Stimulated activated CD8-positive, alpha-beta memory T cell treated with anti-CD3 and anti-CD28 coated beads, Interleukin-4, amount 100 ng/mL, for 1 hour (primary cell): ENCODE data around the gene RERE.
"Not testable (repeated sequence)": the region's sequence is repeated elsewhere in the genome, so short reads cannot be mapped to it uniquely, and the experiment has no call there.

Source experiments
- DNase-seq, 2 donors: peaks; one replicate each; pipeline ENCODE4 v3.0.0-alpha.2; 2020; ENCODE audit warnings: low read depth in 2 of 2, low spot score in 1 of 2

The RERE gene

DNA sequence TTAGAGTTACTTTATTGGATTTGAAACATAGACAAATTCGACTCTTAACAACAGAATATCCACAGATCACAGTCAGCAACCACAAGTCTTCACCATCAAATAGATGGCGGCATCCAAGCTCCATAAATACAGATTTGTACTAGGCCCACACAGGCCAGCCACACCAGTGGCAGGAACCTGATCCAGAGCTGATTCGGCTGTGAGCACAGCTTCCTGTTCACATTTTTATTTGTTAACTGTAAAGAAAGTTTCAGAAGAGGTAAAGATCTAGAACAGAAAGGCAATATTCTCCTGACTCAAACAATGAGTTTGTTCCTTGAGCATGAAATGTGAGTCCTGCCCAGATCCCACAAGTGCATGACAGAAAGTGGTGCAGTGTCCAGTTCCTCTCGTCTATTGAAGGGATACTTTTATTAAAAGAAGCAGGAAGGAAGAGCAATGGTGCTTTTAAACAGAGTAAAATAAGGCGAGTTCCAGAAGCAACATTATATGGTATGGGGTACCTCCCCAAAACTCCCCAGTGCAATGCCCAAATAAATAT, 293.7 kb downstream of the RERE start:
- no peak for DNase-seq

GRCh38 chr1:8520483-8520966, 296.9 kb downstream of the RERE start:
- DNase-seq: no peak

DNA sequence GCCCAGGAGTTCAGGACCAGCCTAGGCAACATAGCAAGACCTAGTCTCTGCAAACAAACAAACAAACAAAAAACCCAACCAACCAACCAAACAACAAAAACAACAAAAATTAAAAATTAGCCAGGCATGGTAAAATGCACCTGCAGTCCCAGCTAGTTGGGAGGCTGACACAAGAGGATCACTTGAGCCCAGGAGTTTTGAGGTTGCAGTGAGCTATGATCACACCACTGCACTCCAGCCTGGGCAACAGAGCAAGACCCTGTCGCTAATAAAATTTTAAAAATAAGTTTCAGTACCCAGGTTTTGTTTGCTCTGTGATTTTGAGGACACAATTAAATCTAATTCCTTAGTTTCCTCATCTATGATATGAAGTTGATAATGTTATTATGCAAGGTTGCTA, 298.3 kb downstream of the RERE start:
- no peak for DNase-seq

GRCh38 chr1:8518490-8518801, 299.0 kb downstream of the RERE start:
- no peak for DNase-seq

DNA sequence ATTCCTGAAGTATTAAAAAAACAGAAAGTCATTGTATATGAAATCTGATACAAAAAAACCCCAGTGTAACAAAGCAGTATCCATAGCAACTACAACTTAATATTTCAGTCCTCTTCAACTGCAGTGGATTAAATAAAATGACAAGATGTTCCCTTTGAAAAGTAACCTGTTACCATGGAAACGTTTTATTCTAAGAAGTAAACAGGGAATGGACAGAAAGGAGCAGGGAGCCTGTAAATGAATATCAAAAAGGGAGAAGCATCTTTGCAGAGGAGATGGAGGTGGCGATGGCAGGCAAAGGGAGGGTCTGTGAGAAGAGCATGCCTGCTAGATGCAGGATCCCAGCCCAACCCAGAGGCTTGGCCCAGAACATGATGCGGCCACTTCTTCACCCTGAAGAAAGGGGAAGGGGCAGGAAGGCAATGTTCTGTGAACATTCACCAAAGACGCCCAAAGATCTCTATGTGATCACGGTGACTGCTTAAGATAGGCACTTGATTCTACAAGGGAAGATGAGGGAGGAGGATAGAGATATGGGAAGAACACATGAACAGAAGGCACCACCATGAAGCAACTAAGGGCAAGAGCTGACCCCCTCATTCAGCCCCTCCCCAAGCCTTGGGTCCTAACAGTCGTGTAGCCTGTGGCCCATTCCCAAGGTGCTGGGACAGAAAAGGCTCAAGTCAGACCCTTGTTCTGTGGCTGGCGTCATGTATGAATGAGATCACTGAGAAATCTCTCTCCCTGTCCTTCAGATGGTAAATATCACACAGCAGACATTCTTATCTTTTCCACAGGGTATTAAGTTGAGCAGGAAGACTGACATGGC, 299.6 kb downstream of the RERE start:
- DNase-seq: no peak

- DNase-seq: no peak
These were observed 300.5 kb downstream of the RERE start for GRCh38 chr1:8516793-8517556.

DNA sequence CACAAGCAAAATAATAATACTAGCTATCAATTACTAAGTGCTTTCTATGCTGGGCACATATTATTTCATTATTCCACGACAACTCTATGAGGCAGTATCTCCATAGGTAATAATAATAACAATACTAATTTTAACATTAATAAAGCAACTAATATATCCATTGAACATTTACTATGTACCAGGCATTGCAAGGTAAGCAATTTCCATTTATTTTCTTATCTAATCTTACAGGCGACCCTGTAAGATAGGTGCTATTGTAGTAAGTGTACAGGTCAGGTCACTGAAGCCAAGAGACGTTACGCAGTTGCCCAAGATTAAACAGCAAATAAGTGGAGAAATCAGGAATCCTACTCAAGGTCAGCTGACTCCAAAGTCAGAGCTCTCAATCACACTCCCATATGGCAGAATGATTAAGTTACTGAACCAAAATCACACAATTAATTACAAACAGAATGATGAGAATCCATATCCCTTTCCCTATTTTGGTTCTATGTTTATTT, 301.1 kb downstream of the RERE start:
- DNase-seq: no peak

DNA sequence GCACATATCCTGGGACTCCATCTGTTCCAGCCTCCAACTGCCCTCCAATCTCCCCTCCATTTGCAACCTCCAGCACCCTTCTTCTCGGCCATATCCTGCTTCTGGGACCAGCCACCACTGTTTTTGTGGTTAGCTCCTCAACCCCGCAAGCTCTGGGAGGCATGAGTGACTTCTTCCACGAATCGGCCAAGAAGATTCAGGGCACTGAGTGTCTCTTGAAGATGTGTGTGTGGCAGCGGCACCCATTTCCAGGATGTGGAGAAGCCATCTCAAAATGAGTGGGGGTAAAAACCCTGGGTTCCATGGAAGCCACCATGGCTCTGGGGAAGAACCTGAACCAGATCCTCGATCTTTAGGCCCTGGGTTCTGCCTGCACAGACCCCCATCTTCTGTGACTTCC, 304.9 kb downstream of the RERE start:
- DNase-seq: no peak

- no peak for DNase-seq
These were observed 307.2 kb downstream of the RERE start for GRCh38 chr1:8510041-8510823.

DNA sequence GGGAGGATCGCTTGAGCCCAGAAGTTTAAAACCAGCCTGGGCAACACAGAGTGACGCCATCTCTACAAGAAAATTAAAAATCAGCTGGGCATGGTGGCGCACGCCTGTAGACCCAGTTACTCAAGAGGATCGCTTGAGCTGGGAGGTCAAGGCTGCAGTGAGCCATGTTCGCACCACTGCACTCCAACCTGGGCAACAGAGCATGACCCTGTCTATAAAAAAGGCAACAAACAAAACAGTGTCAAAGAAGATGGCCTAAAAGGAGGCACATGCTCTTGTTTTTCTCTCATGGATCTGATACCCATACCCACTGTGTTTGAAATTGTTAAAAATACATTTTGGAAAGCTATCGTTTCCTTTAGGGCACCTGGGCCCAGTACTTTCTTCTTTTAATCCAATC, 307.9 kb downstream of the RERE start:
- DNase-seq: no peak

DNA sequence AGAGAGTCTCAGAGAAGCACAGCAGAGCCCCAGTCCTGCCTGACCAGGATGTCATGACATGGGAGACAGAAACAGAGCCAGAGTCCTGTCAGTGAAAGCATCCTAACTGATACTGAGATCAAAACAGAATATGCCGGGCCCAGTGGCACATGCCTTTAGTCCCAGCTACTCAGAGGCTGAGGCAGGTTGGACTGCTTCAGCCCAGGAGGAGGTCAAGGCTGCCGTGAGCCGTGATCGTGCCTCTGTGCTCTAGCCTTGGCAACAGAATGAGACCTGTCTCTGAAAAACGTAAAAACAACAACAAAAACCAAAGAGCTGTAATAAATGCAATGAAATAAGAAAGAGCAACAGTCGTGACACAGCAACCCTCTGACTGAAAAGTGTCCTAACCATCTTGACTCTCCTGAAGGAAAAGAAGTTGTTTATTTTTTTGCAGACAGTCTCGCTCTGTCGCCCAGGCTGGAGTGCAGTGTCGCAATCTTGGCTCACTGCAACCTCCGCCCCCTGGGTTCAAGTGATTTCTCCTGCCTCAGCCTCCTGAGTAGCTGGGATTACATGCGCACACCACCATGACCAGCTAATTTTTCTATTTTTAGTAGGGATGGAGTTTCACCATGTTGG, 310.3 kb downstream of the RERE start:
- DNase-seq: no peak

- no peak for DNase-seq
These were observed 311.0 kb downstream of the RERE start for GRCh38 chr1:8506456-8506855.

GRCh38 chr1:8503842-8504241, 313.6 kb downstream of the RERE start:
- no peak for DNase-seq

DNA sequence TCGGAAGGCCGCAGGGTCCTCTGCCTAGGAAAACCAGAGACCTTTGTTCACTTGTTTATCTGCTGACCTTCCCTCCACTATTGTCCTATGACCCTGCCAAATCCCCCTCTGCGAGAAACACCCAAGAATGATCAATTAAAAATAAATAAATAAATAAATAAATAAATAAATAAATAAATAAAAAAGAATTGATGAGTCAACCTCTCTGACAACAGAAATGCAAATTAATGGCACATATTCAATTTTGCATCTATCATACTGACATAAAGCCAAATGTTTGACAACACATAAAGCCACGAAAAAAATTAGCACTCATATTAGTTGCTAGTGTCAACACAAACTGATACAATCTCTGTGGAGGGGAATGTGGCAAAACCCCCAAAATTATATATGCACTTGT, 314.5 kb downstream of the RERE start:
- not testable (repeated sequence) for DNase-seq

GRCh38 chr1:8497210-8497819, 320.1 kb downstream of the RERE start:
- no peak for DNase-seq

GRCh38 chr1:8496473-8496872, 321.0 kb downstream of the RERE start:
- DNase-seq: no peak

DNA sequence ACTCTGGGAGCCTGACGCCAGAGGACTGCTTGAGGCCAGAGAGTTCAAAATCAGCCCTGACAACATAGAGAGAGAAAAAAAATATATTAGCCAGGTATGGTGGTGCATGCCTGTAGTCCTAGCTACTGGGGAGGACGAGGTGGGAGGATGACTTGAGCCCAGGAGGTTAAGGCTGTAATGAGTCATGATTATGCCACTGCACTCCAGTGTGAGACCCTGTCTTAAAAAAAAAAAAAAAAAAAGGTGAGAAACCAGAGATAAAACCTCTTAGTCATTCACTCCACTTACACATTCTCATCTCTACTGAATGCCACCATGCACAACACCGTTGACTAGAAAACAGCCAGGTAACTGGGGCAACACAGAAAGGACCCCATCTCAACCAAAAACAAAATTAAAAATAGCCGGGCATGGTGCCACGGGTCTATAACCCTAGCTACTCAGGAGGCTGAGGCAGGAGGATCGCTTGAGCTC, 321.5 kb downstream of the RERE start:
- no peak for DNase-seq

- no peak for DNase-seq
These were observed 322.8 kb downstream of the RERE start for GRCh38 chr1:8494681-8495080.

DNA sequence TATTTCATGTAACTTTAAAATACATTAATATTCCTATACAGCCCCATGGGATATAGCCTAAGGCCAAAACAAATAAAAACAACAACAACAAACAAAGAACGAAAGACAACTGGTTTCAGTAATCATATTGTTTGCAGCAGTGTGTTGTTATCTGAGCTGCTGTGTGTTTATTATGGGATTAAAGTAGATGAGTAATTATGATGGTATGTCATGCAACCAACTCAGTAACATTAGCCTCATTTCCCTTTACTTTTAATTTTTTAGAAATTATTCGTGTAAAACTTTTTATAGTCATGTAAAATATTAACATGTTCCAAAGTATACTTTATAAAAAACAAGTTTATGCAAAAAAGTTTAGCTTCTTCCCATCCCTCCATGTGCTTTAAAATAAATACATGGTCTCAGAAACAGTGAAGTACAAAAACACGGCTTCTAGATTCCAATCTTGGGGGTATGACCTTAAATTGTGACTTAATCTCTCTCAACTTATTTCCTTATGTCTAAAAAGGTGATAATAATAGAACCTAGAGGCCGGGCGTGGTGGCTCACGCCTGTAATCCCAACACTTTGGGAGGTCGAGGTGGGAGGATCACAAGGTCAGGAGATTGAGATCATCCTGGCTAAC, 323.4 kb downstream of the RERE start:
- no peak for DNase-seq

DNA sequence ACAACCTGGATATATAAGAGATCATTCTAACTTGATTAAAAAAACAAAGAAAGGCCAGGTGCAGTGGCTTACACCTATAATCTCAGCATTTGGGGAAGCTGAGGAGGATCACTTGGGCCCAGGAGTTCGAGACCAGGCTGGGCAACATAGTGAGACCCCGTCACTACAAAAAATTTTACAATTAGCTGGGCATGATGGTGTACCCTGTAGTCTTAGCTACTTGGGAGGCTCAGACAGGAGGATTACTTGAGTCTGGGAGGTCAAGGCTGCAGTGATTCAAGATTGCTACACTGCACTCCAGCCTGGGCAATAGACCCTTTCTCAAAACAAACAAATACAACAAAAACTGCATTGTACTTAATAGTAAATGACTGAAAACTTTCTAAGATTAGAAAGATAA, 330.2 kb downstream of the RERE start:
- DNase-seq: no peak
